Muscle of back (tissue), 11 donors: Measurements from ENCODE around the gene SPATA20. TPM values are rescaled to one million over a fixed set of nuclear protein-coding genes. Genes with fewer than 3 reads are reported as not detected.

ENCODE experiments used
- DNase-seq, 3 donors: peaks; one replicate each; pipeline versions ENCODE4 v3.0.0 to v3.0.0-alpha.2; 2013
- polyA plus RNA-seq, 10 donors: library from polyadenylated mRNA; unstranded; fragments of 120-200 nt; gene quantifications; one replicate each; pipeline ENCODE4 v1.2.1, GENCODE V29; 2013; ENCODE audit not compliant: insufficient read length in 10 of 10

SPATA20 gene
- polyA plus RNA-seq, 10 donors = 19.6 to 35.7 (median 27.1) TPM

GRCh38 chr17:50575581-50576210 lies 28.7 kb downstream of the SPATA20 start:
- no peak for DNase-seq

- no peak for DNase-seq
These were observed 29.9 kb downstream of the SPATA20 start for GRCh38 chr17:50576864-50577263.

GRCh38 chr17:50577451-50577954 lies 30.5 kb downstream of the SPATA20 start:
- DNase-seq = no peak

GRCh38 chr17:50578173-50578572 lies 31.2 kb downstream of the SPATA20 start:
- DNase-seq = no peak

- DNase-seq = no peak
These were observed 32.4 kb downstream of the SPATA20 start for GRCh38 chr17:50579399-50579798.

- no peak for DNase-seq
These were observed 33.7 kb downstream of the SPATA20 start for GRCh38 chr17:50580646-50581045.

GRCh38 chr17:50581316-50581715 lies 34.3 kb downstream of the SPATA20 start:
- no peak for DNase-seq

- DNase-seq = no peak
These were observed 35.8 kb downstream of the SPATA20 start for GRCh38 chr17:50582741-50583140.

GRCh38 chr17:50583641-50584040 lies 36.7 kb downstream of the SPATA20 start:
- DNase-seq = no peak

GRCh38 chr17:50584116-50584515 lies 37.1 kb downstream of the SPATA20 start:
- DNase-seq = no peak

- no peak for DNase-seq
These were observed 37.8 kb downstream of the SPATA20 start for GRCh38 chr17:50584749-50585148.

- DNase-seq = no peak
These were observed 38.4 kb downstream of the SPATA20 start for GRCh38 chr17:50585346-50585745.

- DNase-seq = no peak
These were observed 38.9 kb downstream of the SPATA20 start for GRCh38 chr17:50585891-50586290.

GRCh38 chr17:50586421-50587247 lies 39.7 kb downstream of the SPATA20 start:
- DNase-seq = no peak

GRCh38 chr17:50587571-50587970 lies 40.6 kb downstream of the SPATA20 start:
- no peak for DNase-seq

- peak in 1 of 3 donors; percentile 27 for DNase-seq
These were observed 41.5 kb downstream of the SPATA20 start for GRCh38 chr17:50588391-50589049.

- DNase-seq = no peak
These were observed 42.2 kb downstream of the SPATA20 start for GRCh38 chr17:50589095-50589705.

GRCh38 chr17:50590946-50591737 lies 44.2 kb downstream of the SPATA20 start:
- DNase-seq = peak in 1 of 3 donors; percentile 60

GRCh38 chr17:50593321-50593720 lies 46.3 kb downstream of the SPATA20 start:
- DNase-seq = no peak

GRCh38 chr17:50594128-50594823 lies 47.3 kb downstream of the SPATA20 start:
- no peak for DNase-seq

- no peak for DNase-seq
These were observed 47.9 kb downstream of the SPATA20 start for GRCh38 chr17:50594892-50595291.
